ENCODE results near the gene TRAF3IP1. TPM values are rescaled to one million over a fixed set of nuclear protein-coding genes. Genes with fewer than 3 reads are reported as not detected.
A peak's percentile ranks its signal among the peaks of the same experiment; 100 is the strongest.
"Not testable (repeated sequence)": the region's sequence is repeated elsewhere in the genome, so short reads cannot be mapped to it uniquely, and the experiment has no call there.

TRAF3IP1 gene
- total RNA-seq, 2 donors from 2014 or later = 7.9 to 10.6 TPM

DNA sequence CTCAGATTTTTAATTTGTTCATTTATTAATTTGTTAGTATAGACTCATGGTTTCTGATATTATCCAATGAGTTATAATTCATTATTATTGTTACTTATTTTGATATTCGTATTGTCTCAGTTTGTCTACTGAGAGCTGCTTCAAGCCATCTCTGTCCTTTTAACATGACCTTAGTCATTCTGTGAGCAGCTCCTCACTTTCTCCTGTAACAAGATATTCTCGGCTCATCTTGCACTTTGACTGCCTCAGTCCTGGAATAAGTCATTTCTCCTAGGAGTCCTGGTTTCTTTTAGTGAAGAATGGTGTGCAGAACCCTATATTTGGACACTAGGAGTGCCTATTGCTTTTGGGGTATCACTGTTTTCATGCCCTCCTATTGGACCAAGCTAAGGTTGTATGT, 119.6 kb downstream of the TRAF3IP1 start:
- Mint-ChIP-seq H3K4me3 (peak overlapping the region; percentile 52), H3K27ac (peak overlapping the region; percentile 23 to 61), H3K36me3 (peaks cover 35% of the 10 kb centered on the region), H3K27me3 (no peaks in the 10 kb centered on the region), H3K4me1 (ENCODE audit: low read depth in 2 of 2) (peaks cover 40 to 46% of the 10 kb centered on the region in 2 donors), H3K9me3 (no peaks in the 10 kb centered on the region)
- ATAC-seq (peak in 1 of 2 donors; percentile 49), DNase-seq (ENCODE audit: low spot score) (no peak)

DNA sequence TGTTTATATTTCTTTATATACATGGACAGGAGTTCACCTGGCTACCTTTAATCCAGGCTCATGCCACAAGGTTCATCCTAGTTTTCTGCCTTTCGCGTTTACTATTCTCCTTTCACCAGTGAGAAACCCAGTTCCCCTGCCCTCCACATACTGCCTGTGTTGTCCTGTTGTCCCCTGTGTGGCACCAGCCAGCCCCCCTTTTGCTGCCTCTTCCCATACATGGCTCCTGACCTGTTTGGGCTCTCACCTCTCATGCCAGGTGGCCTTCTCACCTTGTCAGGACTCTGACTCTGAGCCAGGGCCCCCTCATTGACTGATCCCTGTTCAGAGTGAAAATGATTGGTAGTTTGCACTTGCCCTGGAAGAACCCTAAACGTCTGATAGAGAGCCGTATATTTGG, 120.0 kb downstream of the TRAF3IP1 start:
- H3K4me1 Mint-ChIP-seq (ENCODE audit: low read depth in 2 of 2) = peaks cover 40 to 46% of the 10 kb centered on the region in 2 donors
- H3K4me3 Mint-ChIP-seq = peak overlapping the region; percentile 52
- H3K27me3 Mint-ChIP-seq = no peaks in the 10 kb centered on the region
- H3K27ac Mint-ChIP-seq = peak overlapping the region; percentile 23 to 61
- DNase-seq (ENCODE audit: low spot score) (no peak), ATAC-seq (no peak)
- no peaks in the 10 kb centered on the region for H3K9me3 Mint-ChIP-seq
- H3K36me3 Mint-ChIP-seq = peaks cover 37% of the 10 kb centered on the region

GRCh38 chr2:238440767-238441166, 120.4 kb downstream of the TRAF3IP1 start:
- no peaks in the 10 kb centered on the region for H3K9me3 Mint-ChIP-seq
- H3K4me3 Mint-ChIP-seq = no peak overlapping the region
- ATAC-seq (no peak), DNase-seq (ENCODE audit: low spot score) (no peak)
- H3K27ac Mint-ChIP-seq = peak overlapping the region; percentile 47 to 61
- H3K4me1 Mint-ChIP-seq (ENCODE audit: low read depth in 2 of 2) = peaks cover 40 to 46% of the 10 kb centered on the region in 2 donors
- H3K36me3 Mint-ChIP-seq = peaks cover 41% of the 10 kb centered on the region
- no peaks in the 10 kb centered on the region for H3K27me3 Mint-ChIP-seq

DNA sequence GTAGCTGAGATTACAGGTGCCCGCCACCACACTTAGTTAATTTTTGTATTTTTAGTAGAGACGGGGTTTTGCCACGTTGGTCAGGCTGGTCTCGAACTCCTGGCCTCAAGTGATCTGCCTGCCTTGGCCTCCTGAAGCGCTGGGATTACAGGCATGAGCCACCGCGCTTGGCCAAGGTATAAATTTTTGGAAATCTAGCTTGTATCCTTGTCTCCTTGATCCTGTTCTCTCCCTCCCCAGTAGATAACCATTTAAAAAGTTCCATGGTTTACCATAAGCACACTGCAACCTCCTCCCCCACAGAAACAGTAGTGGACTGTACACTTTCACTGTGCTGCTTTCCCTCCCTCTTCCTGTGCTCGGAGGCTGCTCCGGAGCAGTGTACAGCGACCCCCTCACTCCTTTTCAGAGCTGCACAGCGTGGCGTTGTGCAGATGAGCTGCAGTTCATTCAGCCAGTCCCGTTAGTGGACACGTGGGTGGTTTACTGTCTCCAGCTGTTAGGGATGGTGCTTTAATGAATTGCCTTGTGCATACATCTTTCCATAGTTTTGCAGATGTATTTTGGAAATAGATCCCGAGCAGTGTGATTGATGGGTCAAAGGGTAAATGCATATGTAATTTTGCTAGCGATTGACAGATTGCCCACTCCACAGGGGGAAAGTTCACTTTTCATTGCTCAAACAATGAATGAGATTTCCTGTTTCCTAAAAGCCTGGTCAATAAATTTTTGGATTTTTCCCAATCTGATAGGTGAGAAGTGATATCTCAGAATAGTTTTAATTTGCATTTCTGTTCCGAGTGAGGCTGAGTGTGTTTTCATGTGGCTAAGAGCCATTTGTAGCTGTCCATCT, 121.2 kb downstream of the TRAF3IP1 start:
- Mint-ChIP-seq H3K4me3 (no peak overlapping the region), H3K4me1 (ENCODE audit: low read depth in 2 of 2) (peaks cover 37 to 40% of the 10 kb centered on the region in 2 donors), H3K27me3 (no peaks in the 10 kb centered on the region), H3K27ac (peak overlapping the region in 1 of 2 donors; percentile 47), H3K9me3 (no peaks in the 10 kb centered on the region), H3K36me3 (peaks cover 39% of the 10 kb centered on the region)
- ATAC-seq (no peak), DNase-seq (ENCODE audit: low spot score) (no peak)

DNA sequence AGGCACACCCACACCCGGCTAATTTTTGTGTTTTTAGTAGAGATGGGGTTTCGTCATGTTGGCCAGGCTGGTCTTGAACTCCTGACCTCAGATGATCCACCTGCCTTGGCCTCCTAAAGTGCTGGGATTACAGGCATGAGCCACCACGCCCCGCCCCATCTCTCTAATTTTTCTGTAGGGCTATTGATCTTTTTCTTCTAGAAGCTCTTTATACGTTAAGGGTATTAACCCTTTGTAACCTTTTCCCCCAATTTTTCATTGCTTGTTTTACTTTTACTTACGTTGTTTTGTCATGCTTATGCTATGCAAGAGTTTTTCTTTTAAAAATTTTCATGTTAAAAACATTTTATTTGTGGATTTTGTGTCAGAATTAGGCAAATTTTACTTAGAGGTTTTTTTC, 121.9 kb downstream of the TRAF3IP1 start:
- peaks cover 39% of the 10 kb centered on the region for H3K36me3 Mint-ChIP-seq
- ATAC-seq; H3K4me3 Mint-ChIP-seq; H3K27me3 Mint-ChIP-seq; H3K9me3 Mint-ChIP-seq; DNase-seq (ENCODE audit: low spot score): not testable (repeated sequence)
- peak overlapping the region in 1 of 2 donors; percentile 50 for H3K27ac Mint-ChIP-seq
- peaks cover 38 to 43% of the 10 kb centered on the region in 2 donors for H3K4me1 Mint-ChIP-seq (ENCODE audit: low read depth in 2 of 2)

- Mint-ChIP-seq H3K27ac (no peak overlapping the region), H3K4me1 (ENCODE audit: low read depth in 2 of 2) (peaks cover 37 to 43% of the 10 kb centered on the region in 2 donors), H3K4me3 (no peak overlapping the region), H3K27me3 (no peaks in the 10 kb centered on the region), H3K36me3 (peaks cover 34% of the 10 kb centered on the region), H3K9me3 (no peaks in the 10 kb centered on the region)
- no peak for ATAC-seq
- no peak for DNase-seq (ENCODE audit: low spot score)
Measured at GRCh38 chr2:238444242-238444641, 123.9 kb downstream of the TRAF3IP1 start.

- no peak for DNase-seq (ENCODE audit: low spot score)
- Mint-ChIP-seq H3K36me3 (peaks cover 33% of the 10 kb centered on the region), H3K9me3 (no peaks in the 10 kb centered on the region), H3K27me3 (no peaks in the 10 kb centered on the region), H3K27ac (no peak overlapping the region), H3K4me3 (no peak overlapping the region), H3K4me1 (ENCODE audit: low read depth in 2 of 2) (peaks cover 29 to 33% of the 10 kb centered on the region in 2 donors)
- no peak for ATAC-seq
Measured at GRCh38 chr2:238445409-238446190, 125.3 kb downstream of the TRAF3IP1 start.

GRCh38 chr2:238446371-238446770, 126.1 kb downstream of the TRAF3IP1 start:
- no peaks in the 10 kb centered on the region for H3K9me3 Mint-ChIP-seq
- peaks cover 23 to 34% of the 10 kb centered on the region in 2 donors for H3K4me1 Mint-ChIP-seq (ENCODE audit: low read depth in 2 of 2)
- DNase-seq (ENCODE audit: low spot score) (no peak), ATAC-seq (no peak)
- no peak overlapping the region for H3K27ac Mint-ChIP-seq
- peaks cover 35% of the 10 kb centered on the region for H3K36me3 Mint-ChIP-seq
- H3K27me3 Mint-ChIP-seq = no peaks in the 10 kb centered on the region
- no peak overlapping the region for H3K4me3 Mint-ChIP-seq

- ATAC-seq = no peak
- H3K27ac Mint-ChIP-seq = no peak overlapping the region
Measured at GRCh38 chr2:238448031-238448955, 128.0 kb downstream of the TRAF3IP1 start.

GRCh38 chr2:238449241-238449640, 128.9 kb downstream of the TRAF3IP1 start:
- no peak for ATAC-seq

More at GRCh38 chr2:238448031-238448955, 128.0 kb downstream of the TRAF3IP1 start:
- peaks cover 12 to 28% of the 10 kb centered on the region in 2 donors for H3K4me1 Mint-ChIP-seq (ENCODE audit: low read depth in 2 of 2)
- no peaks in the 10 kb centered on the region for H3K27me3 Mint-ChIP-seq
- H3K36me3 Mint-ChIP-seq = peaks cover 40% of the 10 kb centered on the region
- no peak overlapping the region for H3K4me3 Mint-ChIP-seq
- H3K9me3 Mint-ChIP-seq = no peaks in the 10 kb centered on the region
- DNase-seq (ENCODE audit: low spot score) = no peak

DNA sequence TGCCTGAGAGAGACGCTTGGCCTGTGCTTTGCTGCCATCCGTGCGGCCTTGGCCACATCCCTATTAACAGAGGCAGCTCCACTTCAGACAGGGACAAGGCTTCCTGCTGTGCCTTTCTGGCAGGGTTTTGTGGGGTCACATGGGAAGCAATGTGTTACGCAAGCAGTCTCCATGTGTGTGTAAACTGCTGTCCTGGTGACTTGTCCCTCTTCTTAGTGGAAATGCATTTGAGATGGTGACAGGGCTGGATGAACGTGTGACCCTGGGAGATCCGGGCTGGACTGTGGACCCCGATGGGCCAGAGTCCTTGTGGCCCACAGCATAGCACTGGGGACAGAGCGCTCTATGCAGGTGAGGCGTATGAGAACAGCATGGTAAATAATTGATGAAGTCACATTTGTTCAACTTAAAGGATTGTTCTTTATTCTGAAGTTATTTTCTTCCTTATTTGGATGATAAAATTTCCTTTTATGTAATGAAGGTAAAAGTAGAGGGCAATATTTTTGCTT, 129.6 kb downstream of the TRAF3IP1 start:
- Mint-ChIP-seq H3K9me3 (no peaks in the 10 kb centered on the region), H3K27me3 (no peaks in the 10 kb centered on the region), H3K4me1 (ENCODE audit: low read depth in 2 of 2) (peaks cover 12 to 26% of the 10 kb centered on the region in 2 donors), H3K4me3 (no peak overlapping the region), H3K27ac (no peak overlapping the region), H3K36me3 (peaks cover 33% of the 10 kb centered on the region)
- ATAC-seq (no peak), DNase-seq (ENCODE audit: low spot score) (no peak)

More at GRCh38 chr2:238449241-238449640, 128.9 kb downstream of the TRAF3IP1 start:
- H3K36me3 Mint-ChIP-seq = peaks cover 38% of the 10 kb centered on the region
- DNase-seq (ENCODE audit: low spot score) = no peak
- H3K27ac Mint-ChIP-seq = no peak overlapping the region
- no peaks in the 10 kb centered on the region for H3K27me3 Mint-ChIP-seq
- no peaks in the 10 kb centered on the region for H3K9me3 Mint-ChIP-seq
- H3K4me1 Mint-ChIP-seq (ENCODE audit: low read depth in 2 of 2) = peaks cover 12 to 26% of the 10 kb centered on the region in 2 donors
- no peak overlapping the region for H3K4me3 Mint-ChIP-seq

DNA sequence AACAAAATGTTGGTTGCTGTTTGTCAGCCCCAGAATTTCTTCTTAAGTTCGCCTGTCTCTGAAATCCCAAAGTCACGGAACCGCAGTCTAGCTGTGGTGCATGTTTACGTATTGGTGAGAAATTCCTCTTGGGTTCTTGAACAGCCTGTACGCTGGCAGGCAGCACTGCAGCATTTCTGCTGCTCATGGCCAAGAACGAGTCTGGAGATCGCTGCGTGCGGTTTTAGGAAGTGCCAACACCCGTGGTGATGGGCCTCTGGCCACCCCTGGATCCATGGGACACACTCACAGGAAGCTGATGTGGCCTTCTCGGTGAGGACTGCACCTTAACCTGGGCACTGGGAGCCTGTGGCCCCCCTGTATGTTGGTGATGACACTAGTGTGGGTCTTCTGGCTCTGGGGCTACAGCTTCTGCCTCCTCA, 130.1 kb downstream of the TRAF3IP1 start:
- DNase-seq (ENCODE audit: low spot score) (no peak), ATAC-seq (no peak)
- no peak overlapping the region for H3K4me3 Mint-ChIP-seq
- peaks cover 30% of the 10 kb centered on the region for H3K36me3 Mint-ChIP-seq
- H3K27ac Mint-ChIP-seq = no peak overlapping the region
- peaks cover 12 to 28% of the 10 kb centered on the region in 2 donors for H3K4me1 Mint-ChIP-seq (ENCODE audit: low read depth in 2 of 2)
- no peaks in the 10 kb centered on the region for H3K9me3 Mint-ChIP-seq
- no peaks in the 10 kb centered on the region for H3K27me3 Mint-ChIP-seq

All from natural killer cell treated with Interleukin-12 subunit alpha and Interleukin-12 subunit beta and Interleukin-15 and Interleukin-18, amount 100 ng/mL, for 72 hours (primary cell).